Prostate gland (tissue), 2 donors: ENCODE data around the gene PLA2R1.

ENCODE experiments used
- POLR2A ChIP-seq: fragments of 450-650 bp; IDR thresholded peaks from one replicate; pipeline ENCODE4 v1.6.1; 2016; ENCODE audit warnings: antibody characterized with exemption, mild to moderate bottlenecking
- POLR2AphosphoS5 ChIP-seq: sonication (generic); formaldehyde crosslinking; IDR thresholded peaks from one replicate; pipeline ENCODE4 v1.6.1; 2017; ENCODE audit warnings: antibody characterized with exemption
- TF ChIP-seq, protein P1 (sequence below), 4 experiments: fragments of 200-600 bp in 2 of 4; fragments of 450-650 bp in 2 of 4; sonication (generic) in 2 of 4; IDR thresholded peaks; 1 replicate in 3 of 4; 2 replicates in 1 of 4; pipeline ENCODE4 v1.5.1; 2016 to 2019; ENCODE audit warnings: antibody characterized with exemption in 4 of 4, mild to moderate bottlenecking in 2 of 4, moderate library complexity in 2 of 4

DNA sequence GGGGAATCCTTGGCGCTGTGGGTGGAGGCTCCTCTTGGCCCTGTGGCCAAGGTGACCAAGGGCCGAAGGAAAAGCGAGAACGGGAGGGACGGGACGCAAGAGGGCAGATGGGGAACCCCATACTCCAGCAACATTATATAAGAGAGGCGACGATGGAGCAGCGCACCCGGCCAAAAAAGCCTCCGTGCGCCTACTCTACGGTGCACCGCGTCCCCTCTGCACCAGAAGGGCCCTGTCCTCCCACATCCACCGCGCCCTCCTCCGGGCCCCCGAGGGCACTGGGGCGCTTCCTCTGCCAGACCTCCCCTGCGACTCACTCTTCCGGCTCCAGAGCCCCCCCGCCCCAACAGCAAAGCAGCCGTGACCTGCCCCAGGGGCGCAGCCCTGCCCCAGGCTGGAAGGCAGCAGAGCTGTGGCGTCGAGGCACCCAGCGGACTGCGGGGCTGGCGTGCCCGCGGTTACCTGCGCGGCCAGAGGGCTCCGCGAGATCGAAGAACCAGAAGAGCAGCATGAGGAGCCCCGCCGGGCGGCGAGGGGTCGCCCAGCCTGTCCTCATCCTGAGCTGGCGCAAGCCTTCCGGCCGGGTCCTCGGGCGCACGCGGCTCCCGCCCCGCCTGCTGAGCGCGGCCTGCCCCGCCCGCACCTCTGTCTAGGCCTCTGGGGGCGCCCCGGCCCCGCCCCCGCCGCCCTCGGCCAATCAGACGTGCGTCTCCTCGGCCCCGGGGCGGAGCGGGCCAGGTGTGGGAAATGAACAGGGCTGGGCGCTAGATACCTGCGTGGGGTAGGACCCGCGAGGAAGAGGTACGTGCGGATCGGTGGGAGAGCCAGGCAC is 158.1 kb downstream of the PLA2R1 start, which contains the start of gene LY75:
- TF ChIP-seq POLR2A (no peak), POLR2AphosphoS5 (no peak)
- TF ChIP-seq, protein P1, sequence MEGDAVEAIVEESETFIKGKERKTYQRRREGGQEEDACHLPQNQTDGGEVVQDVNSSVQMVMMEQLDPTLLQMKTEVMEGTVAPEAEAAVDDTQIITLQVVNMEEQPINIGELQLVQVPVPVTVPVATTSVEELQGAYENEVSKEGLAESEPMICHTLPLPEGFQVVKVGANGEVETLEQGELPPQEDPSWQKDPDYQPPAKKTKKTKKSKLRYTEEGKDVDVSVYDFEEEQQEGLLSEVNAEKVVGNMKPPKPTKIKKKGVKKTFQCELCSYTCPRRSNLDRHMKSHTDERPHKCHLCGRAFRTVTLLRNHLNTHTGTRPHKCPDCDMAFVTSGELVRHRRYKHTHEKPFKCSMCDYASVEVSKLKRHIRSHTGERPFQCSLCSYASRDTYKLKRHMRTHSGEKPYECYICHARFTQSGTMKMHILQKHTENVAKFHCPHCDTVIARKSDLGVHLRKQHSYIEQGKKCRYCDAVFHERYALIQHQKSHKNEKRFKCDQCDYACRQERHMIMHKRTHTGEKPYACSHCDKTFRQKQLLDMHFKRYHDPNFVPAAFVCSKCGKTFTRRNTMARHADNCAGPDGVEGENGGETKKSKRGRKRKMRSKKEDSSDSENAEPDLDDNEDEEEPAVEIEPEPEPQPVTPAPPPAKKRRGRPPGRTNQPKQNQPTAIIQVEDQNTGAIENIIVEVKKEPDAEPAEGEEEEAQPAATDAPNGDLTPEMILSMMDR (IDR thresholded peaks at IDR 0.05) = no peak
